ENCODE results near the gene PGAP6. TPM values are rescaled to one million over a fixed set of nuclear protein-coding genes. Genes with fewer than 3 reads are reported as not detected.

PGAP6 gene
- total and polyA plus RNA-seq, 7 experiments from 2014 or later = 17.0 to 107 (median 52.4) TPM

Other genes starting within 250 kb of the PGAP6 start
- gene NPRL3, start 243.3 kb downstream of the PGAP6 start, total RNA-seq = 10 to 100 TPM; 33.7 to 53.1 (median 38.0) TPM
- gene NPRL3, start 243.3 kb downstream of the PGAP6 start, polyA plus RNA-seq = 10 to 100 TPM in 1 of 2 donors, 1 to 10 TPM in 1; 9.9 to 19.6 TPM
- not detected for gene HBZ, start 229.3 kb downstream of the PGAP6 start, total RNA-seq
- gene HBZ, start 229.3 kb downstream of the PGAP6 start, polyA plus RNA-seq = not detected
- gene HBM, start 216.0 kb downstream of the PGAP6 start, total RNA-seq = not detected
- not detected for gene HBM, start 216.0 kb downstream of the PGAP6 start, polyA plus RNA-seq
- 10 to 100 TPM in 1 of 5 experiments, 1 to 10 TPM in 1, under 1 TPM in 1, not detected in 2; 0.68 to 10.4 (median 1.1) TPM for gene HBA2, start 209.1 kb downstream of the PGAP6 start, total RNA-seq
- gene HBA2, start 209.1 kb downstream of the PGAP6 start, polyA plus RNA-seq = under 1 TPM in 1 of 2 donors, not detected in 1; 0.63 TPM
- 10 to 100 TPM in 1 of 5 experiments, 1 to 10 TPM in 2, not detected in 2; 1.1 to 33.5 (median 2.2) TPM for gene HBA1, start 205.3 kb downstream of the PGAP6 start, total RNA-seq
- not detected for gene HBA1, start 205.3 kb downstream of the PGAP6 start, polyA plus RNA-seq
- gene HBQ1, start 201.5 kb downstream of the PGAP6 start, total RNA-seq = not detected
- not detected for gene HBQ1, start 201.5 kb downstream of the PGAP6 start, polyA plus RNA-seq
- gene LUC7L, start 152.5 kb downstream of the PGAP6 start, total RNA-seq = 100 to 1,000 TPM in 4 of 5 experiments, 10 to 100 TPM in 1; 64.7 to 177 (median 154) TPM
- gene LUC7L, start 152.5 kb downstream of the PGAP6 start, polyA plus RNA-seq = 10 to 100 TPM in 1 of 2 donors, 1 to 10 TPM in 1; 6.9 to 16.3 TPM
- gene FAM234A, start 147.2 kb downstream of the PGAP6 start, total RNA-seq = 10 to 100 TPM; 30.4 to 43.9 (median 32.9) TPM
- 10 to 100 TPM; 31.3 to 42.2 TPM for gene FAM234A, start 147.2 kb downstream of the PGAP6 start, polyA plus RNA-seq
- under 1 TPM in 2 of 5 experiments, not detected in 3; 0.17 to 0.22 TPM for gene RGS11, start 106.0 kb downstream of the PGAP6 start, total RNA-seq
- not detected for gene RGS11, start 106.0 kb downstream of the PGAP6 start, polyA plus RNA-seq
- gene ARHGDIG, start 101.4 kb downstream of the PGAP6 start, total RNA-seq = 1 to 10 TPM in 3 of 5 experiments, not detected in 2; 1.2 to 2.1 (median 1.4) TPM
- not detected for gene ARHGDIG, start 101.4 kb downstream of the PGAP6 start, polyA plus RNA-seq
- gene PDIA2, start 98.8 kb downstream of the PGAP6 start, total RNA-seq = under 1 TPM in 1 of 5 experiments, not detected in 4; 0.42 TPM
- not detected for gene PDIA2, start 98.8 kb downstream of the PGAP6 start, polyA plus RNA-seq
- gene AXIN1, start 29.3 kb downstream of the PGAP6 start, total RNA-seq = 10 to 100 TPM; 25.6 to 45.9 (median 37.5) TPM
- gene AXIN1, start 29.3 kb downstream of the PGAP6 start, polyA plus RNA-seq = 1 to 10 TPM; 1.2 to 2.5 TPM
- 10 to 100 TPM; 21.9 to 86.2 (median 26.5) TPM for gene MRPL28, start 11.4 kb downstream of the PGAP6 start, total RNA-seq
- 10 to 100 TPM; 44.1 to 71.7 TPM for gene MRPL28, start 11.4 kb downstream of the PGAP6 start, polyA plus RNA-seq
- gene NME4, start 15.2 kb upstream of the PGAP6 start, total RNA-seq = 10 to 100 TPM; 40.2 to 58.1 (median 42.9) TPM
- 10 to 100 TPM; 76.7 to 88.6 TPM for gene NME4, start 15.2 kb upstream of the PGAP6 start, polyA plus RNA-seq
- gene DECR2, start 19.9 kb upstream of the PGAP6 start, total RNA-seq = 10 to 100 TPM in 3 of 5 experiments, 1 to 10 TPM in 2; 7.9 to 13.8 (median 11.6) TPM
- 1 to 10 TPM; 7.8 to 7.9 TPM for gene DECR2, start 19.9 kb upstream of the PGAP6 start, polyA plus RNA-seq
- 10 to 100 TPM; 37.9 to 53.0 (median 45.5) TPM for gene RAB11FIP3, start 43.7 kb upstream of the PGAP6 start, total RNA-seq
- 1 to 10 TPM in 1 of 2 donors, under 1 TPM in 1; 0.71 to 4.0 TPM for gene RAB11FIP3, start 43.7 kb upstream of the PGAP6 start, polyA plus RNA-seq
- gene CAPN15, start 145.7 kb upstream of the PGAP6 start, total RNA-seq = 10 to 100 TPM; 51.0 to 89.8 (median 55.6) TPM
- 1 to 10 TPM; 3.2 to 7.5 TPM for gene CAPN15, start 145.7 kb upstream of the PGAP6 start, polyA plus RNA-seq
- not detected for gene PRR35, start 178.4 kb upstream of the PGAP6 start, total RNA-seq
- gene PRR35, start 178.4 kb upstream of the PGAP6 start, polyA plus RNA-seq = not detected
- 1 to 10 TPM; 1.6 to 5.8 (median 3.2) TPM for gene NHLRC4, start 185.0 kb upstream of the PGAP6 start, total RNA-seq
- gene NHLRC4, start 185.0 kb upstream of the PGAP6 start, polyA plus RNA-seq = 1 to 10 TPM; 4.6 to 5.1 TPM
- 10 to 100 TPM; 27.1 to 63.0 (median 45.1) TPM for gene PIGQ, start 188.0 kb upstream of the PGAP6 start, total RNA-seq
- gene PIGQ, start 188.0 kb upstream of the PGAP6 start, polyA plus RNA-seq = 10 to 100 TPM; 12.3 to 16.2 TPM
- 10 to 100 TPM; 15.8 to 23.2 (median 17.8) TPM for gene RAB40C, start 208.1 kb upstream of the PGAP6 start, total RNA-seq
- gene RAB40C, start 208.1 kb upstream of the PGAP6 start, polyA plus RNA-seq = 10 to 100 TPM in 1 of 2 donors, 1 to 10 TPM in 1; 7.9 to 17.5 TPM
- under 1 TPM; 0.34 to 0.81 (median 0.56) TPM for gene WFIKKN1, start 249.0 kb upstream of the PGAP6 start, total RNA-seq
- gene WFIKKN1, start 249.0 kb upstream of the PGAP6 start, polyA plus RNA-seq = not detected